Loucy (cell line): ENCODE measurements around the gene SULT4A1.

Experiments
- H2AFZ ChIP-seq: fragments of 200-600 bp; sonication (generic); 2 replicates; pipeline ENCODE4 v1.6.0; 2016; ENCODE audit warnings: antibody characterized with exemption, mild to moderate bottlenecking, low read length, moderate library complexity
- H3F3A ChIP-seq: fragments of 200-600 bp; 2 replicates; pipeline ENCODE4 v1.6.0; 2016; ENCODE audit warnings: antibody characterized with exemption, low read depth, mild to moderate bottlenecking
- H3K27me3 ChIP-seq: fragments of 200-600 bp; sonication (generic); 2 replicates; pipeline ENCODE4 v1.6.1; 2014; ENCODE audit warnings: low read length, mild to moderate bottlenecking; ENCODE audit not compliant: insufficient read depth, poor library complexity, severe bottlenecking
- H3K36me3 ChIP-seq: fragments of 200-600 bp; sonication (generic); 2 replicates; pipeline ENCODE4 v1.6.1; 2016; ENCODE audit warnings: low read length; ENCODE audit not compliant: insufficient read depth
- H3K4me1 ChIP-seq: fragments of 200-600 bp; sonication (generic); 2 replicates; pipeline ENCODE4 v1.5.1; 2014; ENCODE audit warnings: low read length, mild to moderate bottlenecking; ENCODE audit not compliant: insufficient read depth, poor library complexity, severe bottlenecking
- H3K4me2 ChIP-seq: fragments of 200-600 bp; sonication (generic); 2 replicates; pipeline ENCODE4 v1.6.0; 2014; ENCODE audit warnings: antibody characterized with exemption, low read length, low read depth, mild to moderate bottlenecking; ENCODE audit not compliant: poor library complexity, severe bottlenecking
- H3K4me3 ChIP-seq: fragments of 200-600 bp; sonication (generic); 2 replicates; pipeline ENCODE4 v1.5.1; 2014; ENCODE audit warnings: low read length, mild to moderate bottlenecking, mixed read lengths; ENCODE audit not compliant: poor library complexity, severe bottlenecking
- H3K79me2 ChIP-seq: fragments of 200-600 bp; sonication (generic); 2 replicates; pipeline ENCODE4 v1.6.1; 2014; ENCODE audit warnings: low read length; ENCODE audit not compliant: insufficient read depth
- H3K9ac ChIP-seq: fragments of 200-600 bp; sonication (generic); 2 replicates; pipeline ENCODE4 v1.6.0; 2014; ENCODE audit warnings: mild to moderate bottlenecking, low read depth, low read length, moderate library complexity; ENCODE audit not compliant: poor library complexity, severe bottlenecking
- H3K9me2 ChIP-seq: fragments of 200-600 bp; sonication (generic); replicated peaks from 2 replicates; pipeline ENCODE4 v1.6.1; 2016; ENCODE audit warnings: low read depth, low read length, mixed read lengths
- H3K9me3 ChIP-seq: fragments of 200-600 bp; sonication (generic); 2 replicates; pipeline ENCODE4 v1.6.1; 2014; ENCODE audit warnings: mild to moderate bottlenecking, antibody characterized with exemption, low read length, low read depth; ENCODE audit not compliant: insufficient read depth
- H4K20me1 ChIP-seq: fragments of 200-600 bp; sonication (generic); 2 replicates; pipeline ENCODE4 v1.6.0; 2014; ENCODE audit warnings: antibody characterized with exemption, low read length, mild to moderate bottlenecking; ENCODE audit not compliant: insufficient read depth, poor library complexity, severe bottlenecking
- CTCF ChIP-seq: fragments of 200-600 bp; sonication (generic); conservative IDR thresholded peaks from 2 replicates; pipeline ENCODE4 v1.5.1; 2014; ENCODE audit warnings: mild to moderate bottlenecking, antibody characterized with exemption, low read length
- EZH2phosphoT487 ChIP-seq: fragments of 200-600 bp; IDR thresholded peaks from 2 replicates; pipeline ENCODE4 v1.6.1; 2018; ENCODE audit warnings: antibody characterized with exemption, mild to moderate bottlenecking, moderate library complexity, borderline replicate concordance

Gene SULT4A1

GRCh38 chr22:43895986-43896645 lies 33.8 kb upstream of the SULT4A1 start:
- Histone ChIP-seq H3F3A (no peaks in the 10 kb centered on the region), H3K4me2 (no peak overlapping the region)

GRCh38 chr22:43894122-43894521 lies 31.8 kb upstream of the SULT4A1 start:
- Histone ChIP-seq H3K9me2 (no peaks in the 10 kb centered on the region), H3K79me2 (no peaks in the 10 kb centered on the region), H4K20me1 (no peaks in the 10 kb centered on the region), H2AFZ (no peak overlapping the region), H3K9me3 (no peaks in the 10 kb centered on the region), H3K4me3 (no peak overlapping the region), H3K4me2 (no peak overlapping the region), H3F3A (no peaks in the 10 kb centered on the region), H3K4me1 (no peaks in the 10 kb centered on the region), H3K9ac (no peak overlapping the region), H3K27me3 (no peaks in the 10 kb centered on the region), H3K36me3 (no peaks in the 10 kb centered on the region)
- TF ChIP-seq EZH2phosphoT487 (no peak), CTCF (no peak)

More at GRCh38 chr22:43895986-43896645, 33.8 kb upstream of the SULT4A1 start:
- Histone ChIP-seq H3K36me3 (no peaks in the 10 kb centered on the region), H3K9ac (no peak overlapping the region), H3K4me1 (no peaks in the 10 kb centered on the region), H3K4me3 (no peak overlapping the region), H3K9me3 (no peaks in the 10 kb centered on the region), H2AFZ (no peak overlapping the region), H3K9me2 (no peaks in the 10 kb centered on the region), H3K27me3 (no peaks in the 10 kb centered on the region), H4K20me1 (no peaks in the 10 kb centered on the region), H3K79me2 (no peaks in the 10 kb centered on the region)
- TF ChIP-seq EZH2phosphoT487 (no peak), CTCF (no peak)

GRCh38 chr22:43893266-43893665 lies 31.0 kb upstream of the SULT4A1 start:
- Histone ChIP-seq H3K27me3 (no peaks in the 10 kb centered on the region), H3K9me2 (no peaks in the 10 kb centered on the region), H3K36me3 (no peaks in the 10 kb centered on the region), H3K9me3 (no peaks in the 10 kb centered on the region), H4K20me1 (no peaks in the 10 kb centered on the region), H3K4me3 (no peak overlapping the region), H3K4me1 (no peaks in the 10 kb centered on the region), H3K9ac (no peak overlapping the region), H2AFZ (no peak overlapping the region), H3F3A (no peaks in the 10 kb centered on the region), H3K4me2 (no peak overlapping the region), H3K79me2 (no peaks in the 10 kb centered on the region)
- TF ChIP-seq CTCF (no peak), EZH2phosphoT487 (no peak)
